Activated CD4-positive, CD25-positive, alpha-beta regulatory T cell treated with anti-CD3 and anti-CD28 coated beads, Interleukin-2, amount 50 U/mL, for 72 hours (primary cell): ENCODE measurements around the gene IRF3.

ENCODE experiments used
- DNase-seq: peaks from one replicate; pipeline ENCODE4 v3.0.0; 2021

IRF3 gene

GRCh38 chr19:49614096-49614833 lies 51.4 kb downstream of the IRF3 start:
- no peak for DNase-seq

GRCh38 chr19:49613374-49613773 lies 52.3 kb downstream of the IRF3 start:
- DNase-seq = no peak
